H1 (cell line): Measurements from ENCODE around the gene ZW10.

Experiments
- POU5F1 ChIP-seq: IDR thresholded peaks from 2 replicates; pipeline ENCODE4 v1.6.1; 2011; ENCODE audit warnings: low read depth, mild to moderate bottlenecking, low read length, moderate library complexity
- TF ChIP-seq, protein P1 (sequence below), 3 experiments: IDR thresholded peaks; 1 replicate in 2 of 3; 2 replicates in 1 of 3; pipeline versions ENCODE4 v1.5.1 to v1.6.1; 2011; ENCODE audit warnings: low read length in 3 of 3, mild to moderate bottlenecking in 3 of 3, inconsistent platforms in 2 of 3, low read depth in 1 of 3, moderate library complexity in 1 of 3; ENCODE audit not compliant: insufficient read depth in 1 of 3; ENCODE audit errors: control extremely low read depth in 1 of 3

DNA sequence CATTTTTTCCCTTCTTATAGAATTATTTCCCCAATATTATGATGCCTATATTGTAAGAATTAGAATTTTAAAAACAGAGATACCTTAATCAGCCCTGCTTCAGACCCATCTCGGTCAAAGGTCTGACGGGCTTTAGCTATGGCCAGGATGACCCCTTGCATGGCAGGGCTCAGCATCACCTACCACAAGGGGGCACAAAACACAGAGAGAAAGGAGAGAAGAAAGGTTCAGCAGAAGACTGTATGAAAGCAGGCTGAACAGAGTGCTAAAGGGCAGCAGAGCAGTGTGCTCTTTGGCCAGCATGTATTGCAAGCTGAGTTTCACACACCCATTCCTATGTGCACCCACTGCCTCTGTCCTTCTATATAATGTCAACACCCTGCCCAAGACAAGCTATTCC lies 32.9 kb upstream of the ZW10 start:
- TF ChIP-seq, protein P1, sequence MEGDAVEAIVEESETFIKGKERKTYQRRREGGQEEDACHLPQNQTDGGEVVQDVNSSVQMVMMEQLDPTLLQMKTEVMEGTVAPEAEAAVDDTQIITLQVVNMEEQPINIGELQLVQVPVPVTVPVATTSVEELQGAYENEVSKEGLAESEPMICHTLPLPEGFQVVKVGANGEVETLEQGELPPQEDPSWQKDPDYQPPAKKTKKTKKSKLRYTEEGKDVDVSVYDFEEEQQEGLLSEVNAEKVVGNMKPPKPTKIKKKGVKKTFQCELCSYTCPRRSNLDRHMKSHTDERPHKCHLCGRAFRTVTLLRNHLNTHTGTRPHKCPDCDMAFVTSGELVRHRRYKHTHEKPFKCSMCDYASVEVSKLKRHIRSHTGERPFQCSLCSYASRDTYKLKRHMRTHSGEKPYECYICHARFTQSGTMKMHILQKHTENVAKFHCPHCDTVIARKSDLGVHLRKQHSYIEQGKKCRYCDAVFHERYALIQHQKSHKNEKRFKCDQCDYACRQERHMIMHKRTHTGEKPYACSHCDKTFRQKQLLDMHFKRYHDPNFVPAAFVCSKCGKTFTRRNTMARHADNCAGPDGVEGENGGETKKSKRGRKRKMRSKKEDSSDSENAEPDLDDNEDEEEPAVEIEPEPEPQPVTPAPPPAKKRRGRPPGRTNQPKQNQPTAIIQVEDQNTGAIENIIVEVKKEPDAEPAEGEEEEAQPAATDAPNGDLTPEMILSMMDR (IDR thresholded peaks at IDR 0.05; ENCODE audit: control extremely low read depth in 1 of 3, insufficient read depth in 1 of 3, low read depth in 1 of 3, low read length in 3 of 3): peak; percentile 69 to 87 (median 70)
- no peak for TF ChIP-seq POU5F1
